22Rv1 (cell line): ENCODE data around the gene PDZD4.

Experiments used
- H3K27ac ChIP-seq: fragments of 450-650 bp; 2 replicates; pipeline ENCODE4 v1.5.1; 2017
- ZFX ChIP-seq: fragments of 450-650 bp; IDR thresholded peaks from 2 replicates; pipeline ENCODE4 v1.6.1; 2017; ENCODE audit warnings: antibody characterized with exemption, borderline replicate concordance
- TF ChIP-seq, protein P1 (sequence below): fragments of 450-650 bp; IDR thresholded peaks from 2 replicates; pipeline ENCODE4 v1.5.1; 2017; ENCODE audit warnings: mild to moderate bottlenecking

The PDZD4 gene

DNA sequence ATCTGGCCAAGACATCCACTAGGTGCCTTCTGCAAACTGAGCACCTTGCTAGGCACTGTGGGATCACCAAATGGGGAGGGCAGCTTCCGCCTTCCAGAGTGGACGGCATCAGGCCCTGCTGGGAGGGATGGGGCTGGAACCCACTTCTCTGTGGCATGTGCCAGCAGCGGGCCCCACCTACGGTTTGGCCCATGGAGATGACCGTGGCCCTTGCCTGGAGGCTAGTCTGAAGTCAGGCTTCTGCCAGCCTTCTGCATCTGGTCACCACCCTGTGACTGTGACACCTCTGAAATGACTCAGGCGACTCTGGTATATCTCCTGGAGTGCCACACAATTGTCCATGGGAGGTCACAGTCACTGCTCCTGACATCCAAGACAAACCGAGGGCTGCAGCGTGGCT, 28.7 kb downstream of the PDZD4 start:
- no peak for TF ChIP-seq ZFX
- TF ChIP-seq, protein P1, sequence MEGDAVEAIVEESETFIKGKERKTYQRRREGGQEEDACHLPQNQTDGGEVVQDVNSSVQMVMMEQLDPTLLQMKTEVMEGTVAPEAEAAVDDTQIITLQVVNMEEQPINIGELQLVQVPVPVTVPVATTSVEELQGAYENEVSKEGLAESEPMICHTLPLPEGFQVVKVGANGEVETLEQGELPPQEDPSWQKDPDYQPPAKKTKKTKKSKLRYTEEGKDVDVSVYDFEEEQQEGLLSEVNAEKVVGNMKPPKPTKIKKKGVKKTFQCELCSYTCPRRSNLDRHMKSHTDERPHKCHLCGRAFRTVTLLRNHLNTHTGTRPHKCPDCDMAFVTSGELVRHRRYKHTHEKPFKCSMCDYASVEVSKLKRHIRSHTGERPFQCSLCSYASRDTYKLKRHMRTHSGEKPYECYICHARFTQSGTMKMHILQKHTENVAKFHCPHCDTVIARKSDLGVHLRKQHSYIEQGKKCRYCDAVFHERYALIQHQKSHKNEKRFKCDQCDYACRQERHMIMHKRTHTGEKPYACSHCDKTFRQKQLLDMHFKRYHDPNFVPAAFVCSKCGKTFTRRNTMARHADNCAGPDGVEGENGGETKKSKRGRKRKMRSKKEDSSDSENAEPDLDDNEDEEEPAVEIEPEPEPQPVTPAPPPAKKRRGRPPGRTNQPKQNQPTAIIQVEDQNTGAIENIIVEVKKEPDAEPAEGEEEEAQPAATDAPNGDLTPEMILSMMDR, result no peak
- H3K27ac ChIP-seq, result no peak overlapping the region

DNA sequence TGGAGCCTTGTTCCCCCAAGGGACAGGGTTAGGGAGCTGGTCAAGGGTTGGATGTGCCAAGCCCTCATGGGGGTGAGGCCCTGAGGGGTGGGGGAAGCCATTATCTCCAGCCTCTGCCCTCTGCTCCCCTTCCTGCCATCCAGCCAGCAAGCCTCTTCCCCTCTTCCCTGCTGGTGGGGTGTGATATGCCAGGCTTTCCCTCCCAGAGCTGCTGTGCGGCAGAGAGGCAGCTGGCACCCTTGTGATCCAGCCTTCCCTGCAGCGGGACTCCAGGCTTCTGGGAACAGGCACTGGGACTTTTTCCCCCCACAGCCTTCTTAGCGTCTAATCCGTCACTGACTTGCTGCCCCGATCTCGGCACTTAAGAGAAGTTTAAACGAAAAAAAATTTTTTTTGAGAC, 29.6 kb downstream of the PDZD4 start:
- TF ChIP-seq ZFX, result no peak
- no peak overlapping the region for H3K27ac ChIP-seq

DNA sequence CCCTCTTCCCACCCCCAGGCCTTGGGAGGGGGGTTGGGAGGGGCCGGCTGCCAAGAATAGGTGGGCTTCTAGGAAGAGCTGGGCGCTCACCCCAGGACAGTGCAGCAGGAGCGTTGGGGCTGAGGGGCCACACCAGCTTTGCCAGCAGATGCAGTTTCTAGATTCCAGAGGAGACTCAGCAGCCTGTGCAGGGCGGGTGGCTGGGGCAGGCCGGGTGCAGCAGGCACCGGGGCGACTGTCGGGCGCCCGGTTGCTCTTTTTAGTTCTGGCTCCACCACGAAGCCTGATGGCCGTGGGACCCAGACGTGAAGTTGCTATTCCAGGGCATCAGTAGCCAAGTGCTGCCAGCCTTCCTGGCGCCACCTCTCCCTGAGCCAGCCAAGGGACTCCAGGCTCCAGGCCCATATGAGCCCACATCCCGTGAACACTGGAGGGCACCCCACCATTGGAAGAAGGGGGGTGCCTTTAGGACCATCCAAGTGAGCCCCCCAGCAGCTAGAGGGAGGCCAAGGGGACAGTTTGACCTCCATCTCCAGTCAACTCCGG, 30.1 kb downstream of the PDZD4 start:
- H3K27ac ChIP-seq, result no peak overlapping the region
- TF ChIP-seq, protein P1, result no peak
- no peak for TF ChIP-seq ZFX

DNA sequence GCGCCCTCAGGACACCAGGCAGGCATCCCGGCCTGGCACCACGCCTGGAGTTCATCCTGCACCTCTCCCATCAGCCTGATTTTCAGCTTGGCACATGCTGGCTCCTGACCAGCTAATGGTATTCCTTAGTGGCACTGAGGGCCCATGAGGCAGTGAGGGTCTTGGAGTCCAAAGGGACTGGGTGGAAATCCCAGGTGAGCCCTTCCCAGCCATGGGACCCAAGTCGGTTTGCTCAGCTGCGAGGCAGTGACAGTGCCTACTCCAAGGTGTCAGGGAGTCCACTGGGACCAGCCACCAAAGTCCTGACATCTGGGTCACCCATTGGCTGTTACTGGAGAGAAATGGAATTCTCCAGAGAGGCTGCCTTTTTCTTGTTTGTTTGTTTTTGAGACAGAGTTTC, 31.0 kb downstream of the PDZD4 start:
- TF ChIP-seq, protein P1, result no peak
- no peak for TF ChIP-seq ZFX
- no peak overlapping the region for H3K27ac ChIP-seq

DNA sequence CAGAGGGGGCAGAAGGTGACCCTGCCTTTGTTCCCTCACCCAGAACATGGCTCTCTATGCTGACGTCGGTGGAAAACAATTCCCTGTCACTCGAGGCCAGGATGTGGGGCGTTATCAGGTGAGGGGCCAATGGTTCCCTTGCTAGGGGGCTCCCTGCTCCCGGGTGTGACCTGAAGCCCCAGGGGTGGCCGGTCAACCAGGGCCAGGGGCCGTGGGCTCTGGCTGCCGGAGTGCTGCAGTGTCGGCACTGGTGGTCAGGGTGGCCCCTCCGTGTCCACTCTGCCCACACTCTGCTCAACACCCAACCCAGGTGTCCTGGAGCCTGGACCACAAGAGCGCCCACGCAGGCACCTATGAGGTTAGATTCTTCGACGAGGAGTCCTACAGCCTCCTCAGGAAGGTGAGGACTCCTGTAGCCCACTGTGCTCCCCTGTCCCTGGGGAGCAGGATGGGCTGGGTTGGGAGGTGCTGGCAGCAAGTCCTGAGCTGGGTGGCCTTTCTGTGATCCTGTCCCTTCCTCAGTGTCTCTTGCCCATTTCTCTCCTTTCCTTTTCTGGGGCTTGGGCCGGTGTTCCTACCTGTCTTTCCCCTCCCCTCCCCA, 32.8 kb downstream of the PDZD4 start:
- TF ChIP-seq, protein P1, result no peak
- no peak for TF ChIP-seq ZFX
- no peak overlapping the region for H3K27ac ChIP-seq

DNA sequence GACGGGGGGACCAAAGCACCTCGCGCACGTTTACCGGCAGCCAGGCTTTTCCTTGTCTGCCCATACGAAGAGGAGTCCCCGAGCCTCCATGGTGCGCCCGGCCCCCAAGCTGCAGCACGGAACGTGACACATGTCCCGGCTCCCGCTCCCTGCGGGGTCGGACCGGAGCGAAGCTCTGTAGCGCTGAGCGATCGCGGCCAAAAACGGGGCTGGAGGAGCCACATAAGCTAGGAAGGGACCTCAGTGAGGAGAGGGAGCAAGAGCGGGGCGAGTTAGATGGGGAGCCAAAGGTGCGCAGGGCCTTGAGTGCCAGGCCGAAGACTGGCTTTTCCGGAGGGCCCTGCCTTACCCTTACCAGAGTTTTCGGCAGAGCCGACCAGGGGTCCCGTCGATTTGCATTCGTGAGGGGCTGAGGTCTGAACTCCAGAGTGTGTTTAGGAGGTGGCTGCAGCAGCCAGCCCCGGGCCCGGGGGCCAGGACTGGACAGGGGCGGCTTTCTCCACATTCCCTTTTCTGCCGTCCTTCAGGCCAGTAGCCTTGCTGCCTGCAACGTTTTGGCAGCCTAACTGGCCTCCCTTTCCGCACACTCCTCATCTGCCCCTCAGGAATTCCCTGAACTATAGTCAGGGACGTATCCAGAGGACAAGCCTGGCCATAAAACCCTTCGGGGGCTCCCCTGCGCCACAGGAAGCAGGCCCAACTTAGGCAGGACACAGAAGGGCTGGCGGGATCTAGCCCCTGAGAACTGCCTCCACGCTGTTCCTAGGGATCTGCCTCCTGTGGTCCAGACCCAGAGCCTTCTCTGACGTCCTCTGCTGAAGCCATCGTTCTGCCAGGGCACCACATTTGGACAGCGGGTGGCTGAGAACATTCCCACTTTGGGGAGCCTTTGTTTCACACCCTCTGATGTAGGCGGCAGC, 35.2 kb downstream of the PDZD4 start:
- H3K27ac ChIP-seq, result peak overlapping the region; percentile 76
- TF ChIP-seq ZFX, result no peak
- TF ChIP-seq, protein P1, result no peak

DNA sequence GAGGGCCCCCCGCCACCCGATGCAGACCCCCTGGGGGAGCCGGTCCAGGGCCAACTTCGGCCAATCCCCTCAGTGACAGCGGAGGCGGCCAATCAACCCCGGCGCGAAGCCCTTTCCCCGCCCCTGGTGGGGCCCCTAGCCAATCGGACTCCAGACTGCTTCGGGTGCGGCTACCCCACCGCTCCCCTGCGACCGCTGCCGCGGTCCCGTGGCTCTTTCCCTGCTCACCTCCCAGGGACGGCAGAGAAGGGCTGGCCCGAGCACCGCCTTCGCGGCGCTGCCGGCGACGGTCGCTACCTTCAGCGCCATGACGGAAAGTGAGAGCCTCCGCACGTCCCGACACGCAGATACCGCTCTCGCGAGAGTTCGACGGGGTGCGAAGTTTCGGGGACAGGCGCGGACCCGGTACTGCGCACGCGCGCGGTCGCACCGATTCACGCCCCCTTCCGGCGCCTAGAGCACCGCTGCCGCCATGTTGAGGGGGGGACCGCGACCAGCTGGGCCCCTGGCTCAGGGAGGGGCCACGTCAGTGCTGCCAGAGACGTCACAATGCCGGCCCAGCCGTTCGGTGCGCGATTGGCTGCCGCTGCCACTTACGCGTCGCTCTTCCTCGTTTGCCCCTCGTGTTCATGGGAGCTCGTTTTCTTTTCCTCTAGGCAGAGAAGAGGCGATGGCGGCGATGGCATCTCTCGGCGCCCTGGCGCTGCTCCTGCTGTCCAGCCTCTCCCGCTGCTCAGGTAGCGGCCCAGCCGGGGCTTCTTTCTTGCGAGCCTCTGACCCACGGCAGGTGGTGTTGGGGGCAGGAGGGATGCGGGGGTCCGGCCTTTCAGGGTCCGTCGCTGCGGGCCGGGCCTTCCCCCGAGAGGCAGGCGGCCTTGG, 36.1 kb downstream of the PDZD4 start, which contains the start of the genes IDH3G and SSR4:
TSS of gene IDH3G (minus strand) at position 358 of the 879 bp plus-strand sequence. CDS start at position 309, 49 bp downstream.
TSS of gene SSR4 (plus strand) at position 651 of the 879 bp plus-strand sequence. CDS start at position 671, 20 bp downstream.
- no peak for TF ChIP-seq ZFX
- TF ChIP-seq, protein P1, result no peak
- peak within 1 kb of the TSS; percentile 76 for H3K27ac ChIP-seq
